ENCODE results near the gene TRIM56. TPM values are rescaled to one million over a fixed set of nuclear protein-coding genes. Genes with fewer than 3 reads are reported as not detected.
A peak's percentile ranks its signal among the peaks of the same experiment; 100 is the strongest.

TRIM56 gene
- total and polyA plus RNA-seq, 2 of the 13 experiments (the other 11 are each of a cell fraction or from before 2014, with no cell fraction given) = 3.2 to 7.1 TPM

DNA sequence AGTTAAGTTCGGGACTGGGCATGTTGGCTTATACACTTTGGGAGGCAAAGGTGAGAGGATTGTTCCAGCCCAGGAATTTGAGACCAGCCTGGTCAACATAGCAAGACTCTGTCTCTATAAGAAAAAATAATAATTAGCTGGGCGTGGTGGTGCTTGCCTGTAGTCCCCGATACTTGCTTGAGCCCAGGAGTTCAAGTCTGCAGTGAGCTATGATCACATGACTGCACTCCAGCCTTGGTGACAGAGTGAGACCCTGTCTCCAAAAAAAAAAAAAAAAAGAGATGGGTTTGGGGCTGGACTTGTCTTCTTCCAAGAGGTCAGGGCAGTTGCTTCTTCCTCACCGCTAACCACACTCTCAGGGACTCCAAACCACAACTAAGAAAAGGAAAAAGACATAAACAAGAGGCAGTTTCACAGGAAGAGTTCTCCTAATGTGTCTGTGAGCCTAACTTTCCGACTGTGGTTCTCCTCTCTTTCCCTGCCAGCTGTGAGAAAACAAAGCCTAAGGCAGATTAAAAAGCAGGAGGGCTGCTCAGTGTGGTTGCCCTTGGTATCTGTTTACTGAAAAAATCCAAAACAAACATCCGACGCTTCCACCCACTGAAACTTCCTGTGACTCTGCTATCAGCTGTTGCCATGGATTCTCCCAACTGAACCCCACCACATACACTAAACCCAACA, 39.2 kb downstream of the TRIM56 start (continued):
- no peak for TF ChIP-seq ZNF354B (CRISPR knock-in tag; IDR thresholded peaks at IDR 0.05)
- TF ChIP-seq RNF2 (conservative IDR thresholded peaks at IDR 0.05; ENCODE audit: low read depth) = no peak
- no peak for TF ChIP-seq SKI (IDR thresholded peaks at IDR 0.05; ENCODE audit: partially characterized antibody)
- TF ChIP-seq, protein P1, sequence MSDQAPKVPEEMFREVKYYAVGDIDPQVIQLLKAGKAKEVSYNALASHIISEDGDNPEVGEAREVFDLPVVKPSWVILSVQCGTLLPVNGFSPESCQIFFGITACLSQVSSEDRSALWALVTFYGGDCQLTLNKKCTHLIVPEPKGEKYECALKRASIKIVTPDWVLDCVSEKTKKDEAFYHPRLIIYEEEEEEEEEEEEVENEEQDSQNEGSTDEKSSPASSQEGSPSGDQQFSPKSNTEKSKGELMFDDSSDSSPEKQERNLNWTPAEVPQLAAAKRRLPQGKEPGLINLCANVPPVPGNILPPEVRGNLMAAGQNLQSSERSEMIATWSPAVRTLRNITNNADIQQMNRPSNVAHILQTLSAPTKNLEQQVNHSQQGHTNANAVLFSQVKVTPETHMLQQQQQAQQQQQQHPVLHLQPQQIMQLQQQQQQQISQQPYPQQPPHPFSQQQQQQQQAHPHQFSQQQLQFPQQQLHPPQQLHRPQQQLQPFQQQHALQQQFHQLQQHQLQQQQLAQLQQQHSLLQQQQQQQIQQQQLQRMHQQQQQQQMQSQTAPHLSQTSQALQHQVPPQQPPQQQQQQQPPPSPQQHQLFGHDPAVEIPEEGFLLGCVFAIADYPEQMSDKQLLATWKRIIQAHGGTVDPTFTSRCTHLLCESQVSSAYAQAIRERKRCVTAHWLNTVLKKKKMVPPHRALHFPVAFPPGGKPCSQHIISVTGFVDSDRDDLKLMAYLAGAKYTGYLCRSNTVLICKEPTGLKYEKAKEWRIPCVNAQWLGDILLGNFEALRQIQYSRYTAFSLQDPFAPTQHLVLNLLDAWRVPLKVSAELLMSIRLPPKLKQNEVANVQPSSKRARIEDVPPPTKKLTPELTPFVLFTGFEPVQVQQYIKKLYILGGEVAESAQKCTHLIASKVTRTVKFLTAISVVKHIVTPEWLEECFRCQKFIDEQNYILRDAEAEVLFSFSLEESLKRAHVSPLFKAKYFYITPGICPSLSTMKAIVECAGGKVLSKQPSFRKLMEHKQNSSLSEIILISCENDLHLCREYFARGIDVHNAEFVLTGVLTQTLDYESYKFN (CRISPR knock-in tag; conservative IDR thresholded peaks at IDR 0.05) = peak; percentile 88
- TF ChIP-seq FOXP1 (IDR thresholded peaks at IDR 0.05) = peak; percentile 78; the same call in 1 of the 2 replicates
- peak; percentile 89 for TF ChIP-seq FOXP1 (CRISPR knock-in tag; IDR thresholded peaks at IDR 0.05)
- TF ChIP-seq, protein P2, sequence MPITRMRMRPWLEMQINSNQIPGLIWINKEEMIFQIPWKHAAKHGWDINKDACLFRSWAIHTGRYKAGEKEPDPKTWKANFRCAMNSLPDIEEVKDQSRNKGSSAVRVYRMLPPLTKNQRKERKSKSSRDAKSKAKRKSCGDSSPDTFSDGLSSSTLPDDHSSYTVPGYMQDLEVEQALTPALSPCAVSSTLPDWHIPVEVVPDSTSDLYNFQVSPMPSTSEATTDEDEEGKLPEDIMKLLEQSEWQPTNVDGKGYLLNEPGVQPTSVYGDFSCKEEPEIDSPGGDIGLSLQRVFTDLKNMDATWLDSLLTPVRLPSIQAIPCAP (CRISPR knock-in tag; IDR thresholded peaks at IDR 0.05; ENCODE audit: low read depth) = no peak
- no peak for TF ChIP-seq NRL (CRISPR knock-in tag; IDR thresholded peaks at IDR 0.05; ENCODE audit: borderline replicate concordance)
- no peak for TF ChIP-seq JARID2 (CRISPR knock-in tag; IDR thresholded peaks at IDR 0.05; ENCODE audit: insufficient replicate concordance)
- peak; percentile 71; the same call in 1 of the 2 replicates for TF ChIP-seq ZKSCAN8 (CRISPR knock-in tag; IDR thresholded peaks at IDR 0.05; ENCODE audit: borderline replicate concordance)
- no peak for TF ChIP-seq ZNF253 (CRISPR knock-in tag; IDR thresholded peaks at IDR 0.05; ENCODE audit: borderline replicate concordance)
- no peak for TF ChIP-seq NKX3-1 (CRISPR knock-in tag; IDR thresholded peaks at IDR 0.05)
- TF ChIP-seq CEBPG (CRISPR knock-in tag; IDR thresholded peaks at IDR 0.05) = 0 out of 2 replicates have a peak, but pooled peaks have one; percentile 21
- TF ChIP-seq ZNF891 (CRISPR knock-in tag; IDR thresholded peaks at IDR 0.05) = no peak
- TF ChIP-seq ZNF160 (CRISPR knock-in tag; IDR thresholded peaks at IDR 0.05) = no peak
- TF ChIP-seq NFIC (IDR thresholded peaks at IDR 0.05; ENCODE audit: low read length) = peak; percentile 66; the same call in 1 of the 2 replicates
- TF ChIP-seq RFXAP (CRISPR knock-in tag; IDR thresholded peaks at IDR 0.05; ENCODE audit: borderline replicate concordance) = no peak
- TF ChIP-seq, protein P3, sequence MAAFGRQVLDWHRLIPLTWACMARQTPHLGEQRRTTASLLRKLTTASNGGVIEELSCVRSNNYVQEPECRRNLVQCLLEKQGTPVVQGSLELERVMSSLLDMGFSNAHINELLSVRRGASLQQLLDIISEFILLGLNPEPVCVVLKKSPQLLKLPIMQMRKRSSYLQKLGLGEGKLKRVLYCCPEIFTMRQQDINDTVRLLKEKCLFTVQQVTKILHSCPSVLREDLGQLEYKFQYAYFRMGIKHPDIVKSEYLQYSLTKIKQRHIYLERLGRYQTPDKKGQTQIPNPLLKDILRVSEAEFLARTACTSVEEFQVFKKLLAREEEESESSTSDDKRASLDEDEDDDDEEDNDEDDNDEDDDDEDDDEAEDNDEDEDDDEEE (CRISPR knock-in tag; IDR thresholded peaks at IDR 0.05) = no peak
- TF ChIP-seq SMYD3 (CRISPR knock-in tag; IDR thresholded peaks at IDR 0.05) = peak; percentile 57; the same call in 1 of the 2 replicates
- TF ChIP-seq, protein P4, sequence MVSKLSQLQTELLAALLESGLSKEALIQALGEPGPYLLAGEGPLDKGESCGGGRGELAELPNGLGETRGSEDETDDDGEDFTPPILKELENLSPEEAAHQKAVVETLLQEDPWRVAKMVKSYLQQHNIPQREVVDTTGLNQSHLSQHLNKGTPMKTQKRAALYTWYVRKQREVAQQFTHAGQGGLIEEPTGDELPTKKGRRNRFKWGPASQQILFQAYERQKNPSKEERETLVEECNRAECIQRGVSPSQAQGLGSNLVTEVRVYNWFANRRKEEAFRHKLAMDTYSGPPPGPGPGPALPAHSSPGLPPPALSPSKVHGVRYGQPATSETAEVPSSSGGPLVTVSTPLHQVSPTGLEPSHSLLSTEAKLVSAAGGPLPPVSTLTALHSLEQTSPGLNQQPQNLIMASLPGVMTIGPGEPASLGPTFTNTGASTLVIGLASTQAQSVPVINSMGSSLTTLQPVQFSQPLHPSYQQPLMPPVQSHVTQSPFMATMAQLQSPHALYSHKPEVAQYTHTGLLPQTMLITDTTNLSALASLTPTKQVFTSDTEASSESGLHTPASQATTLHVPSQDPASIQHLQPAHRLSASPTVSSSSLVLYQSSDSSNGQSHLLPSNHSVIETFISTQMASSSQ (IDR thresholded peaks at IDR 0.05; ENCODE audit: low read depth) = no peak
- TF ChIP-seq, protein P4 (CRISPR knock-in tag; IDR thresholded peaks at IDR 0.05; ENCODE audit: borderline replicate concordance) = no peak
- peak; percentile 74; the same call in 1 of the 2 replicates for TF ChIP-seq ZNF232 (CRISPR knock-in tag; IDR thresholded peaks at IDR 0.05; ENCODE audit: borderline replicate concordance)
